ENCODE measurements around the gene RSPO1. TPM values are rescaled to one million over a fixed set of nuclear protein-coding genes. Genes with fewer than 3 reads are reported as not detected.

The RSPO1 gene
- total and polyA plus RNA-seq, 2 of the 4 experiments (the other 2 are of a cell fraction) = not detected

DNA sequence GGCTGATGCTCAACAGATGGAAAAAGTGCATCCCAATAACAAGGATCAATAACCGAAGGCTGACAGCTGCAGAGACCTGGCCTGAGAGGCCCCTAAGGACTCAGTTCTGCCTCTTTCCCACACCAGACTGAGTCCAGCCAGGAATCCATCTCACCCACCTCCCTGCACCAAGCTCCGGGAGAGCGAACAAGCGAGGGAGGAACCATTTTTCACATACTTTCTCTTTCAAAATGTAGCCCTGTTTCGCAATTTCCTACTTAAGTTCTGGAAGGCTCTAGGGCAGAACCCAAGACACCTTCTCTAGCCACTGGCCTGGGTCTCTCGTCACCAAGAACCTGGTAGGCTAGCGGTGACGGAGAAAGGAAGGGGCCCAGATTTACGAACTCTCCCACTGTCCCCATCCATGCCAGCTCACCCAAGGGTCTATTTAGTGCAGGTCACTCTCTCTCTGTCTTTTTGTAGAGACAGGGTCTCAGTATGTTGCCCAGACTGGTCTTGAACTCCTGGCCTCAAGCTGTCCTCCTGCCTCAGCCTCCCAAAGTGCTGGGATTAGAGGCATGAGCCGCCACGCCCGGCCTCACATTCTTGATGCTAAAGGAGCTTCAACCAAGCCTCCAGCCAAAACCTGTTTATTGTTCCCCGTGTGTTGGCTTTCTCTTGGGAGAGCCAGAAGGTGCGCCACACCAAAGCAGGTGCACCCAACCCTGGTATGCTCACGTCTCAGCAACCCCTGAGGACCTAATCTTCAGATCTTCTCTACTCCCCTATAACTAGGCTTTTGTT, 28.0 kb downstream of the RSPO1 start:
- peak; percentile 25 for DNase-seq
- H3K79me1 ChIP-seq (ENCODE audit: low read depth in 1 of 2, low read length in 2 of 2) = no peaks in the 10 kb centered on the region

More for the DNA sequence above, 28.0 kb downstream of the RSPO1 start:
- Histone ChIP-seq H4K91ac (ENCODE audit: insufficient read depth, low read depth, low read length) (no peak overlapping the region), H3K56ac (ENCODE audit: extremely low read depth, insufficient read depth, low read length) (no peak overlapping the region), H3K4me2 (ENCODE audit: low read depth, low read length) (peak overlapping the region; percentile 42; the same call in 1 of the 2 replicates), H2AFZ (replicated peaks; ENCODE audit: low read length, poor library complexity) (peak overlapping the region; percentile 55), H3K4me3 (ENCODE audit: insufficient read depth, low read depth, low read length) (no peak overlapping the region), H3K18ac (ENCODE audit: low read depth, low read length) (no peak overlapping the region), H3K9ac (ENCODE audit: low read depth, low read length) (no peak overlapping the region), H2BK20ac (ENCODE audit: low read depth, low read length) (no peak overlapping the region), H4K20me1 (ENCODE audit: insufficient read depth, low read length) (no peaks in the 10 kb centered on the region), H2AK9ac (replicated peaks; ENCODE audit: low read depth, low read length, poor library complexity) (no peak overlapping the region), H2BK120ac (ENCODE audit: low read depth, low read length) (no peak overlapping the region), H3K27ac (ENCODE audit: insufficient read depth, low read length) (no peak overlapping the region), H2BK15ac (ENCODE audit: low read depth, low read length) (no peak overlapping the region), H3K23ac (ENCODE audit: low read depth, low read length) (no peak overlapping the region), H3K36me3 (ENCODE audit: control insufficient read depth, insufficient read depth, low read length) (no peaks in the 10 kb centered on the region), H3K9me3 (ENCODE audit: control insufficient read depth, insufficient read depth, low read length) (no peaks in the 10 kb centered on the region), H3K14ac (replicated peaks; ENCODE audit: low read depth, low read length) (no peak overlapping the region), H3K27me3 (ENCODE audit: control insufficient read depth, insufficient read depth, low read length) (peaks cover 30% of the 10 kb centered on the region), H3K4me1 (ENCODE audit: control insufficient read depth, insufficient read depth, low read length) (peaks cover 3% of the 10 kb centered on the region; the same call in 1 of the 2 replicates), H2AK5ac (ENCODE audit: low read depth, low read length) (no peak overlapping the region), H2BK5ac (ENCODE audit: low read depth, low read length, poor library complexity, severe bottlenecking) (no peak overlapping the region), H4K8ac (ENCODE audit: low read depth in 2 of 2, low read length in 2 of 2) (no peak overlapping the region), H4K5ac (ENCODE audit: low read depth, low read length) (no peak overlapping the region), H3K4ac (ENCODE audit: low read depth, low read length) (no peak overlapping the region), H3K9me1 (ENCODE audit: insufficient read depth, low read length) (no peaks in the 10 kb centered on the region)
- dilution Hi-C loops (cut with HindIII; ENCODE audit: low sequenced_read_pairs, unreplicated experiment) (no loop called here), intact Hi-C loops (cut with micrococcal nuclease) (loop anchor here (10.0 kb wide), 1 partner anchor 198 kb away; the partner anchor contains the start of genes C1orf122 and YRDC), in situ Hi-C loops (cut with MboI; ENCODE audit: low sequenced_read_pairs) (loop anchor here (5.0 to 25.0 kb wide), 2 partner anchors 66 to 1206 kb away; no protein-coding TSS in a partner anchor)
- ChIA-PET POLR2A (ENCODE audit: unreplicated experiment) (no interaction called here), CTCF (interaction anchor here (0.7 to 1.5 kb wide), 3 partner anchors 11 to 75 kb away, joined by 3 to 5 read pairs (median 3); partner anchors contain the start of gene GNL2)
- ATAC-seq (ENCODE audit: low read depth) = peak; percentile 64
- BruUV-seq (replicated peaks) = no TSS peak
- no peak for TF ChIP-seq MAZ (IDR thresholded peaks at IDR 0.05; ENCODE audit: borderline replicate concordance, low read depth, low read length)
- TF ChIP-seq MXI1 (IDR thresholded peaks at IDR 0.05; ENCODE audit: borderline replicate concordance, low read depth, low read length) = no peak
- TF ChIP-seq RFX5 (IDR thresholded peaks at IDR 0.05; ENCODE audit: low read depth, low read length) = no peak
- peak; percentile 84 for TF ChIP-seq CEBPB (IDR thresholded peaks at IDR 0.05; ENCODE audit: low read depth, low read length)
- no peak for TF ChIP-seq RCOR1 (IDR thresholded peaks at IDR 0.05; ENCODE audit: insufficient replicate concordance, low read length)
- no peak for TF ChIP-seq CHD1 (IDR thresholded peaks at IDR 0.05; ENCODE audit: low read depth, low read length)
- TF ChIP-seq RAD21 (IDR thresholded peaks at IDR 0.05; ENCODE audit: low read length) = no peak
- TF ChIP-seq, protein P1, sequence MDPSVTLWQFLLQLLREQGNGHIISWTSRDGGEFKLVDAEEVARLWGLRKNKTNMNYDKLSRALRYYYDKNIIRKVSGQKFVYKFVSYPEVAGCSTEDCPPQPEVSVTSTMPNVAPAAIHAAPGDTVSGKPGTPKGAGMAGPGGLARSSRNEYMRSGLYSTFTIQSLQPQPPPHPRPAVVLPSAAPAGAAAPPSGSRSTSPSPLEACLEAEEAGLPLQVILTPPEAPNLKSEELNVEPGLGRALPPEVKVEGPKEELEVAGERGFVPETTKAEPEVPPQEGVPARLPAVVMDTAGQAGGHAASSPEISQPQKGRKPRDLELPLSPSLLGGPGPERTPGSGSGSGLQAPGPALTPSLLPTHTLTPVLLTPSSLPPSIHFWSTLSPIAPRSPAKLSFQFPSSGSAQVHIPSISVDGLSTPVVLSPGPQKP (IDR thresholded peaks at IDR 0.05; ENCODE audit: borderline replicate concordance, low read depth, low read length) = no peak
- WGBS, 2 experiments (ENCODE audit: extremely low coverage in 2 of 2, insufficient read length in 1 of 2) = 48% methylated on average over 9 of the region's 15 CpGs; no CpG with 5 or more reads in 1 of the 2 experiments

Measured in IMR-90 (cell line).